DMS79 (cell line): Measurements from ENCODE around the gene CNTNAP2.
"Not testable (repeated sequence)": the region's sequence is repeated elsewhere in the genome, so short reads cannot be mapped to it uniquely, and the experiment has no call there.

ENCODE experiments used
- DNase-seq: peaks from one replicate; lab custom pipeline; 2025; lab: John Stamatoyannopoulos, UW

The CNTNAP2 gene

GRCh38 chr7:147564786-147565476, 1448.3 kb downstream of the CNTNAP2 start:
- no peak for DNase-seq

- no peak for DNase-seq
Measured at GRCh38 chr7:147567043-147567442, 1450.4 kb downstream of the CNTNAP2 start.

GRCh38 chr7:147569116-147569913, 1452.7 kb downstream of the CNTNAP2 start:
- DNase-seq = no peak

GRCh38 chr7:147570390-147570789, 1453.8 kb downstream of the CNTNAP2 start:
- DNase-seq = no peak

GRCh38 chr7:147571436-147572185, 1455.0 kb downstream of the CNTNAP2 start:
- DNase-seq = no peak

GRCh38 chr7:147578196-147578595, 1461.6 kb downstream of the CNTNAP2 start:
- no peak for DNase-seq

- no peak for DNase-seq
Measured at GRCh38 chr7:147579148-147579547, 1462.5 kb downstream of the CNTNAP2 start.

- DNase-seq = no peak
Measured at GRCh38 chr7:147584771-147585193, 1468.2 kb downstream of the CNTNAP2 start.

- DNase-seq = no peak
Measured at GRCh38 chr7:147586110-147586509, 1469.5 kb downstream of the CNTNAP2 start.

- no peak for DNase-seq
Measured at GRCh38 chr7:147586526-147586925, 1469.9 kb downstream of the CNTNAP2 start.

- DNase-seq = no peak
Measured at GRCh38 chr7:147593271-147594057, 1476.9 kb downstream of the CNTNAP2 start.

- DNase-seq = no peak
Measured at GRCh38 chr7:147595042-147595441, 1478.4 kb downstream of the CNTNAP2 start.

- not testable (repeated sequence) for DNase-seq
Measured at GRCh38 chr7:147598687-147599086, 1482.1 kb downstream of the CNTNAP2 start.

- DNase-seq = no peak
Measured at GRCh38 chr7:147605323-147605722, 1488.7 kb downstream of the CNTNAP2 start.

GRCh38 chr7:147607157-147607800, 1490.7 kb downstream of the CNTNAP2 start:
- no peak for DNase-seq

- no peak for DNase-seq
Measured at GRCh38 chr7:147611431-147611830, 1494.8 kb downstream of the CNTNAP2 start.

- DNase-seq = no peak
Measured at GRCh38 chr7:147635288-147635687, 1518.7 kb downstream of the CNTNAP2 start.

GRCh38 chr7:147636553-147636952, 1520.0 kb downstream of the CNTNAP2 start:
- DNase-seq = no peak

GRCh38 chr7:147638566-147638965, 1522.0 kb downstream of the CNTNAP2 start:
- DNase-seq = no peak

- no peak for DNase-seq
Measured at GRCh38 chr7:147639037-147639436, 1522.4 kb downstream of the CNTNAP2 start.

- DNase-seq = no peak
Measured at GRCh38 chr7:147639751-147640150, 1523.2 kb downstream of the CNTNAP2 start.
